Kidney glomerular epithelial cell (primary cell): ENCODE data around the gene PDE11A.
"Not testable (repeated sequence)": the region's sequence is repeated elsewhere in the genome, so short reads cannot be mapped to it uniquely, and the experiment has no call there.

ENCODE experiments used
- DNase-seq: peaks from one replicate; lab custom pipeline; 2025; lab: John Stamatoyannopoulos, UW

Gene PDE11A

GRCh38 chr2:178074123-178075005, 1.8 kb upstream of the PDE11A start:
- no peak for DNase-seq

- DNase-seq, result no peak
These were observed 586 bp downstream of the PDE11A start for GRCh38 chr2:178072000-178072382.

GRCh38 chr2:178070824-178071223, 1.8 kb downstream of the PDE11A start:
- DNase-seq, result no peak

GRCh38 chr2:178069551-178069950, 3.0 kb downstream of the PDE11A start:
- peak; percentile 12 for DNase-seq

- DNase-seq, result no peak
These were observed 3.6 kb downstream of the PDE11A start for GRCh38 chr2:178068823-178069454.

- DNase-seq, result peak; percentile 41
These were observed 5.5 kb downstream of the PDE11A start for GRCh38 chr2:178066890-178067669.

- DNase-seq, result no peak
These were observed 6.3 kb downstream of the PDE11A start for GRCh38 chr2:178066324-178066723.

- no peak for DNase-seq
These were observed 12.9 kb downstream of the PDE11A start for GRCh38 chr2:178059681-178060080.

- DNase-seq, result no peak
These were observed 13.5 kb downstream of the PDE11A start for GRCh38 chr2:178059111-178059510.

- no peak for DNase-seq
These were observed 15.3 kb downstream of the PDE11A start for GRCh38 chr2:178057179-178057680.

- no peak for DNase-seq
These were observed 16.2 kb downstream of the PDE11A start for GRCh38 chr2:178056345-178056744.

- DNase-seq, result not testable (repeated sequence)
These were observed 21.3 kb downstream of the PDE11A start for GRCh38 chr2:178051257-178051656.

GRCh38 chr2:178047391-178047790, 25.2 kb downstream of the PDE11A start:
- DNase-seq, result no peak

GRCh38 chr2:178044836-178045235, 27.7 kb downstream of the PDE11A start:
- DNase-seq, result no peak

- DNase-seq, result no peak
These were observed 29.3 kb downstream of the PDE11A start for GRCh38 chr2:178043266-178043665.

- not testable (repeated sequence) for DNase-seq
These were observed 39.0 kb downstream of the PDE11A start for GRCh38 chr2:178033583-178033982.

- no peak for DNase-seq
These were observed 43.2 kb downstream of the PDE11A start for GRCh38 chr2:178029342-178029741.

- peak; percentile 52 for DNase-seq
These were observed 46.9 kb downstream of the PDE11A start for GRCh38 chr2:178025551-178026185.

GRCh38 chr2:178018141-178018540, 54.4 kb downstream of the PDE11A start:
- no peak for DNase-seq

- DNase-seq, result no peak
These were observed 56.0 kb downstream of the PDE11A start for GRCh38 chr2:178016612-178017011.

- no peak for DNase-seq
These were observed 59.9 kb downstream of the PDE11A start for GRCh38 chr2:178012639-178013038.

GRCh38 chr2:178009813-178010212, 62.8 kb downstream of the PDE11A start:
- DNase-seq, result no peak
